ENCODE measurements around the gene PSMG3.

PSMG3 gene

GRCh38 chr7:1549357-1550004 is 20.4 kb downstream of the PSMG3 start:
- CTCF ChIA-PET = no interaction called here
- no peak for DNase-seq (ENCODE audit: extremely low spot score)
- TF ChIP-seq NFRKB (IDR thresholded peaks at IDR 0.05) (no peak), BHLHE40 (IDR thresholded peaks at IDR 0.05; ENCODE audit: borderline replicate concordance) (no peak), ZNF384 (IDR thresholded peaks at IDR 0.05) (no peak), L3MBTL2 (conservative IDR thresholded peaks at IDR 0.05) (no peak), HDGF (IDR thresholded peaks at IDR 0.05; ENCODE audit: borderline replicate concordance) (no peak), FOXA1 (IDR thresholded peaks at IDR 0.05) (no peak), TARDBP (IDR thresholded peaks at IDR 0.05) (no peak), LEF1 (IDR thresholded peaks at IDR 0.05; ENCODE audit: borderline replicate concordance) (no peak), SP1 (IDR thresholded peaks at IDR 0.05) (no peak), ELF4 (IDR thresholded peaks at IDR 0.05) (no peak)
- POLR2A ChIA-PET = no interaction called here

- no peak for DNase-seq (ENCODE audit: extremely low spot score)
- no peak for TF ChIP-seq CTBP1 (IDR thresholded peaks at IDR 0.05; ENCODE audit: borderline replicate concordance)
- no peak for TF ChIP-seq FOXK2 (IDR thresholded peaks at IDR 0.05)
- TF ChIP-seq NFRKB (IDR thresholded peaks at IDR 0.05) = no peak
- ChIA-PET CTCF (no interaction called here), POLR2A (no interaction called here)
Measured at GRCh38 chr7:1548944-1549343, 20.9 kb downstream of the PSMG3 start.

- DNase-seq (ENCODE audit: extremely low spot score) = no peak
- CTCF ChIA-PET = no interaction called here
- POLR2A ChIA-PET = no interaction called here
- TF ChIP-seq SUZ12 (IDR thresholded peaks at IDR 0.05) = no peak
- no peak for TF ChIP-seq FOXA1 (IDR thresholded peaks at IDR 0.05)
- no peak for TF ChIP-seq BHLHE40 (IDR thresholded peaks at IDR 0.05; ENCODE audit: borderline replicate concordance)
Measured at GRCh38 chr7:1548438-1548831, 21.4 kb downstream of the PSMG3 start.

GRCh38 chr7:1547777-1548437 is 21.9 kb downstream of the PSMG3 start:
- no peak for DNase-seq (ENCODE audit: extremely low spot score)
- POLR2A ChIA-PET = no interaction called here
- CTCF ChIA-PET = no interaction called here
- no peak for TF ChIP-seq L3MBTL2 (conservative IDR thresholded peaks at IDR 0.05)
- no peak for TF ChIP-seq TARDBP (IDR thresholded peaks at IDR 0.05)
- TF ChIP-seq ZNF384 (IDR thresholded peaks at IDR 0.05) = no peak
- TF ChIP-seq LEF1 (IDR thresholded peaks at IDR 0.05; ENCODE audit: borderline replicate concordance) = no peak
- TF ChIP-seq NFRKB (IDR thresholded peaks at IDR 0.05) = no peak
- no peak for TF ChIP-seq SUZ12 (IDR thresholded peaks at IDR 0.05)
- TF ChIP-seq PKNOX1 (IDR thresholded peaks at IDR 0.05) = no peak
- TF ChIP-seq HDGF (IDR thresholded peaks at IDR 0.05; ENCODE audit: borderline replicate concordance) = no peak
- TF ChIP-seq FOXK2 (IDR thresholded peaks at IDR 0.05) = no peak
- TF ChIP-seq ARNT (IDR thresholded peaks at IDR 0.05) = no peak
- no peak for TF ChIP-seq BHLHE40 (IDR thresholded peaks at IDR 0.05; ENCODE audit: borderline replicate concordance)
- no peak for TF ChIP-seq FOXA1 (IDR thresholded peaks at IDR 0.05)
- TF ChIP-seq FOXM1 (IDR thresholded peaks at IDR 0.05; ENCODE audit: borderline replicate concordance) = no peak
- no peak for TF ChIP-seq CTBP1 (IDR thresholded peaks at IDR 0.05; ENCODE audit: borderline replicate concordance)
- TF ChIP-seq ELF4 (IDR thresholded peaks at IDR 0.05) = no peak
- no peak for TF ChIP-seq SP1 (IDR thresholded peaks at IDR 0.05)

GRCh38 chr7:1546909-1547776 is 22.7 kb downstream of the PSMG3 start:
- no peak for DNase-seq (ENCODE audit: extremely low spot score)
- ChIA-PET POLR2A (no interaction called here), CTCF (interaction anchor here (0.6 kb wide), 1 partner anchor 71 kb away, joined by 3 read pairs; no protein-coding TSS in a partner anchor)
- TF ChIP-seq LEF1 (IDR thresholded peaks at IDR 0.05; ENCODE audit: borderline replicate concordance) (no peak), PKNOX1 (IDR thresholded peaks at IDR 0.05) (no peak), ARNT (IDR thresholded peaks at IDR 0.05) (no peak), NFRKB (IDR thresholded peaks at IDR 0.05) (no peak), ELF4 (IDR thresholded peaks at IDR 0.05) (no peak), FOXM1 (IDR thresholded peaks at IDR 0.05; ENCODE audit: borderline replicate concordance) (no peak), L3MBTL2 (conservative IDR thresholded peaks at IDR 0.05) (no peak), SUZ12 (IDR thresholded peaks at IDR 0.05) (no peak), FOXK2 (IDR thresholded peaks at IDR 0.05) (no peak), ZNF384 (IDR thresholded peaks at IDR 0.05) (no peak), FOXA1 (IDR thresholded peaks at IDR 0.05) (no peak), CTBP1 (IDR thresholded peaks at IDR 0.05; ENCODE audit: borderline replicate concordance) (no peak), BHLHE40 (IDR thresholded peaks at IDR 0.05; ENCODE audit: borderline replicate concordance) (no peak), TARDBP (IDR thresholded peaks at IDR 0.05) (no peak)

DNA sequence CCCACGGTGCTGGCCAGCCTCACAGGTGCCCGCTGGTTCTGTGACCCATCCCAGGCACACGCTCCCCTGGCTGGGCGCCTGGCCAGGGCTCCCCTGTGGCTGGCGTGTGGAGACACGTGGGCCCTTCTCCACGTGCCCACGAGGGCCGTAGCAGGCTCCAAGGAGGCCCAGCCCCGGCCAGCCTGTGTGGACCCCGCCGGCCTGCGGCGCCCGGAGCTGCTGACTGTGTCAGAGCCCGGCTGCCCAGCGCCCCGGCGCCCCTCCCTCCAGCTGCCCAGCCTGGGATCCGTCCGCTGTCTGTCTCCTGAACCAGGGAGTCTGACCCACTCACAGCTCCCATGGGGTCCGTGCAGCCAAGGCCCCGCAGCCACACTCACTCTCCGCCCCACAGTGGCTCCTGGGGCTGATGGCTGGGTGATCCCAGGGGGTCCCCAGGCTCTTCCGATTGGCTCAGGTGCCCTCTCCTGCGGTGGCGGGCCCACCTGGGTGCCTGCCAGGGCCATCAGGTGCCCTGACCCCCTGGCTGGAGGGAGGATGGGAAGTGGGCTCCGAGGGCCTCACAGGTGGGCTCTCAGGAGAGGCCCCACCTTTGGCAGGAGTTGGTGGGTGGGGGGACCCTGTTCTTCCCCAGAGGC is 23.4 kb downstream of the PSMG3 start:
- DNase-seq (ENCODE audit: extremely low spot score) = no peak
- ChIA-PET POLR2A (no interaction called here), CTCF (interaction anchor here (0.6 kb wide), 1 partner anchor 70 kb away, joined by 3 read pairs; no protein-coding TSS in a partner anchor)
- no peak for TF ChIP-seq SP1 (IDR thresholded peaks at IDR 0.05)
- TF ChIP-seq ELF4 (IDR thresholded peaks at IDR 0.05) = no peak

All from HEK293T (cell line).